Fibroblast of gingiva (primary cell): ENCODE results near the gene MCM9.

Experiments used
- DNase-seq: peaks from one replicate; pipeline ENCODE4 v3.0.0-alpha.2; 2011; ENCODE audit warnings: low read depth

Gene MCM9

GRCh38 chr6:118932421-118932820, 2.5 kb downstream of the MCM9 start:
- DNase-seq, result peak; percentile 3

GRCh38 chr6:118931436-118931835, 3.5 kb downstream of the MCM9 start:
- DNase-seq, result no peak

GRCh38 chr6:118930680-118931079, 4.3 kb downstream of the MCM9 start:
- no peak for DNase-seq

GRCh38 chr6:118923035-118923434, 11.9 kb downstream of the MCM9 start:
- DNase-seq, result no peak

GRCh38 chr6:118921084-118921483, 13.9 kb downstream of the MCM9 start:
- DNase-seq, result no peak

- peak; percentile 62 for DNase-seq
Measured at GRCh38 chr6:118918329-118918725, 16.6 kb downstream of the MCM9 start.

GRCh38 chr6:118917546-118918328, 17.2 kb downstream of the MCM9 start:
- no peak for DNase-seq

GRCh38 chr6:118914598-118914997, 20.4 kb downstream of the MCM9 start:
- DNase-seq, result no peak

- no peak for DNase-seq
Measured at GRCh38 chr6:118913161-118913560, 21.8 kb downstream of the MCM9 start.

GRCh38 chr6:118912646-118913045, 22.3 kb downstream of the MCM9 start:
- no peak for DNase-seq

- no peak for DNase-seq
Measured at GRCh38 chr6:118908441-118908840, 26.5 kb downstream of the MCM9 start.

GRCh38 chr6:118905851-118906250, 29.1 kb downstream of the MCM9 start:
- DNase-seq, result no peak

GRCh38 chr6:118905084-118905483, 29.9 kb downstream of the MCM9 start:
- no peak for DNase-seq

- DNase-seq, result no peak
Measured at GRCh38 chr6:118903691-118904090, 31.3 kb downstream of the MCM9 start.

- no peak for DNase-seq
Measured at GRCh38 chr6:118903138-118903537, 31.8 kb downstream of the MCM9 start.

GRCh38 chr6:118902726-118903125, 32.2 kb downstream of the MCM9 start:
- no peak for DNase-seq

- no peak for DNase-seq
Measured at GRCh38 chr6:118899948-118900347, 35.0 kb downstream of the MCM9 start.

GRCh38 chr6:118897386-118897785, 37.6 kb downstream of the MCM9 start:
- DNase-seq, result no peak

GRCh38 chr6:118896339-118897136, 38.4 kb downstream of the MCM9 start:
- peak; percentile 49 for DNase-seq

GRCh38 chr6:118895859-118896258, 39.1 kb downstream of the MCM9 start:
- no peak for DNase-seq

- no peak for DNase-seq
Measured at GRCh38 chr6:118895261-118895560, 39.7 kb downstream of the MCM9 start.

- peak; percentile 77 for DNase-seq
Measured at GRCh38 chr6:118894425-118895260, 40.3 kb downstream of the MCM9 start.
